HG03108 (cell line): ENCODE measurements around the gene VPS8.
"Not testable (repeated sequence)": the region's sequence is repeated elsewhere in the genome, so short reads cannot be mapped to it uniquely, and the experiment has no call there.

Source experiments
- ATAC-seq: cut with Tn5 transposase; IDR thresholded peaks from one replicate; pipeline ENCODE4 v1.9.1; 2021; ENCODE audit warnings: moderate library complexity; ENCODE audit not compliant: unreplicated experiment

Gene VPS8

DNA sequence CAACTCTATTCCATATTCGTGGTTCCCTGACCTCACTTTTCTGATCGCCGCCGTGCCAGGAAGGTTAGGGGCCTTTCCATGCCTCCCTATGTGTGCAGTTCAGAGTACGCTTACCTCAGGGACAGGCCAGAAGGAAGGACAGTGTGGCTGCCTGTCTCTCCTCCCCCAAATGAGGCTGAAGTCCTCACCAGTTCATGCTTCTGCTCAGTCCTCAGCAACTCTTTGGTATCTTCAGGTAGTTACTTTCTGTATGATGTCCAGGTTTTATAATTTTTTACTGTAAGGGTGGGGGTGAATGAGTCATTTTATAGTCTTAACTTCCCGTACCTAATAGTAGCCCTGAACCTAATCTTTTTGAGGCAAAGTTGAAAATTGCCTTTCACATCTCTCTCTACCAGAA, 98.7 kb downstream of the VPS8 start:
- no peak for ATAC-seq

DNA sequence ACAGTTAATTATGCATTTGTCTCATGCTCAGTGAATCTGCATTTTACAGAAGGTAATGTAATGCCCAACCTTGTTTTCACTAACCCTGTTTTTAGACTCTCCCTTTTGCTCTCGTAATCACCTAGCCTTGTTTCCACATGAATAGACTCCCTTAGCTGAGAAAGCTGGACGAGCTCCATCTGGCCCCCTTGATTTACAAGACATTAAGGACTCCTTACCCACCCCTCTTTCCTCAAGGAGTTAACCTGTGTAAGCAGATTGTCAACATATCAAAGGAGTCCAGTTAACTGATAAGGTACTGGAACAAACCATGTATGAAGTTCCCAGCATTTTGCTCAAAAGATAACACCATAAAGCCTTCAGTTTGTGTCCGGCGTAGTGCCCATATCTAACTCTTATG, 99.6 kb downstream of the VPS8 start:
- ATAC-seq: no peak

DNA sequence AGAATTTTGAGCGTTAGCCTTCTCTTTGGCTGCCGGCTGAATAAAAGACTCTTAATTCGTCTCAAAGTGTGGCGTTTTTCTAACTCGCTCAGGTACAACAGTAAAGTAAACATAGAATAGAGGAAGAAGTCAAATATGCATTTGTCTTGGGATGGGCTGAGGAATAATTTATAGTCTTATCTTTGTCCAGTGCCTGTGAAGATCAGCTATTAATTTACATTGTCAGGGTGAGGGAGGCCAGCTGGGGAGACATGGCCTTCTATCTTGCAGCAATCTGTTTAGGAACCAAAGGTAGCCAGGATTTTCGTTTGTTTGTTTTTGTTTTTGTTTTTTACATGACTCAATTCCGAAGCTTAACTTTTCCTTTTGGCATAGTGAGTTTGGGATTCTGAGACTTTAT, 100.2 kb downstream of the VPS8 start:
- ATAC-seq: no peak

DNA sequence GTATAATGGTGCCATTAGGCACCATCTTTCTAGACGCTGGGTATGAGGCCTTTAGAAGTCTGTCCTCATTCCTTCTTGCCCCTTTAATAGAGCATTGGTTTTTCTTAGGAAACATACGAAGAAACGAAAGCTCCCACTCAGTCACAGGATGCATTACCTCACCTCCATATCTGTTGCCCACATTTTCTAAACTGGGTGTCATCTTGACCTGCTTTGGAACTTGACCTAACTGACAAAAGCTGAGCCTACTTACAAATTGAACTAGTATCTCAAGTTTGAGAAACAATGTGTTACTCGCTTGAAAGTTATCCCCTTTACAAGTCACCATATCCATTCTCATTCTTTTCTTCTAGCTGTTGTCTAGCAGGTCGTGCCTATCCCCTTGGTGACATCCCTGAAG, 102.7 kb downstream of the VPS8 start:
- ATAC-seq: no peak

DNA sequence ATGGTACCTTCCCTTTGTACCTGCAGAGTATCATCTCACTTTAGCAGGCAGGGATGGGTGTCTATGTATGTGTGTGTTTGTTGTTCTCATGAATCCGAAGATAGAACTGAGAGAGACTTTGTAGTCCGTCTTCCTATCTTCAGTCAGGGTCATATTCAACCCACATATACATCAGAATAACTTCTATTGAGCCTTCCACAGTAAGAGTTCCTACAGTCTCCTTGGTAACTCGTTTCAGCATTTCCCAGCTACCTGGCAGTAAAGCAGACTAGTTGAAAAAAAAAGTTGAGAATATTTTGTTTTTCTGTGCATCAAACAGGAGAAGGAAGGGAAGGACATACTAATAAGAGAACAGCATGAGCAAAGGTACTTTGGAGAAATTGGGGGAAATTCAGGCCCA, 106.8 kb downstream of the VPS8 start:
- no peak for ATAC-seq

DNA sequence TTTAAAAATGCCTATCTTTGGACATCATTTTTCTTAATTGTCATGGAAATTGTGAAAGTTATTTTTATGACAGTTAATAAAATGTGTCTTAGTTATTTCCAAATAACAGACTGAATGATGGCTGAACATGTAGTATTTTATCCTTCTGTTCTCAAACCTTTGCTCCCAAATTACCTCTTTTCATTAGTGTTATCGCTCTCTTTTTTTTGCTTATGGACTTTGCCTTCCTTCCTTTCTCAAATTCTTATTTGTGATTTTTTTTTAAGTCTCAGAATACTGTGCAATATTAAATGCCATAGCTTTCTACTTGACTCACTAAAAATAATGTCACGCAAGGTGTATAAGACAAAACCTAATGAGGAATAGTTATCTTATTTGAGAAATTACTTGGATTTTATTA, 107.7 kb downstream of the VPS8 start:
- ATAC-seq: no peak

DNA sequence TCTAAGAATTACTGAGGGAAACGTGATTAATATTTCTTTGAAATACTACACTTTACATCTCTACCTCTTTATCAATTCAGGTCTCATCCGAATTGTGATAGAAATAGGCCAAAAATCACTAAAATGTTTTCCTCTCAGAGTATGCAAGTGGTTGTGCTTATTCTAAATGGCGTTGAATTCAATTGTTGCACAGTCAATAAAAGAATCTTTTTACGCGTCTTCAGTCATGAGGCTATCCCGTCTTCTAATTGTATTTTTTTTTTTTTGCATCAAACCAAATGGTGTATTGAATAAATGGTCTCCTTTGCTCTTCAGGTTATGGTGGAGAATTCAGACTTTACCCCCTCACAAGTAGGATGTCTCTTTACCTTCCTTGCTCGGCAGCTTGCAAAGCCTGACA, 112.6 kb downstream of the VPS8 start:
- ATAC-seq: no peak

DNA sequence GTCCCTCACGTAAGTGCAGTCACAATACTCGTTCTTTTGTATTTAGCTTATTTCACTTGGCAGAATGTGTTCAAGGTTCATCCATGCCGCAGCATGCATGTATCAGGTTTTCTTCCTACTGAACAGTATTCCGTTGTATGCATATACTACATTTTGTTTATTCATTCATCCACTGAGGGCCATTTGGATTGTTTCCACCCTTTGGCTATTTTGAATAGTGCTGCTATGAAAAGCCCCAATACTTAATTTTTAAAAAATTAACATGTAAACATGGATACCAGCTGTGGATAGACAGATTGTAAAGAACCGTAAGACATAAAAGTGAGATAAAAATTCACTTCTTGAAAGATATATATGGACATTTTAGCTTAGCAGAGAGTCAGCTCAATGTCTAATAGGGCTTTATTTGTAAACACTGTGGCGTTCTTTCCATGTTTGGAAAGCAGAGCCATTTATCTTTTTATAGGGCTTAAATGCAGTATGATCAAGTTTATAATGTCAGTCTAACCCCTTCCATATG, 115.9 kb downstream of the VPS8 start:
- no peak for ATAC-seq

DNA sequence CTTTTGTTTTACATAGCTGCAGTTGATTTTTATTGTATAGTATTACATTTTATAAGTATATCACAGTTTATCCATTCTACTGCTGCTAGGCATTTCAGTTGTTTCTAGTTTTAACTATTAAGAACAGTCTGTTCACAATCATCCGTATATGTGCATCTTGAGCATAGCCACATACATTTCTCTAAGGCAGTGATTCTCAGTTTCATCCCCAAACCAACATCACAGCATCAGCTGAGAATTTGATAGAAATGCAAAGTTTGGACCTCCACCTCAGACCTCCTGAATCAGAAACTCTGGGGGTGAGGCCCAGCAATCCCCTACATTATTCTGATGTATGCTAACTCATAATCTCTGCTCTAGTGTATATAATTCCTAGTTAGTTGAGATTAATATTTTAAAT, 120.8 kb downstream of the VPS8 start:
- ATAC-seq: no peak

DNA sequence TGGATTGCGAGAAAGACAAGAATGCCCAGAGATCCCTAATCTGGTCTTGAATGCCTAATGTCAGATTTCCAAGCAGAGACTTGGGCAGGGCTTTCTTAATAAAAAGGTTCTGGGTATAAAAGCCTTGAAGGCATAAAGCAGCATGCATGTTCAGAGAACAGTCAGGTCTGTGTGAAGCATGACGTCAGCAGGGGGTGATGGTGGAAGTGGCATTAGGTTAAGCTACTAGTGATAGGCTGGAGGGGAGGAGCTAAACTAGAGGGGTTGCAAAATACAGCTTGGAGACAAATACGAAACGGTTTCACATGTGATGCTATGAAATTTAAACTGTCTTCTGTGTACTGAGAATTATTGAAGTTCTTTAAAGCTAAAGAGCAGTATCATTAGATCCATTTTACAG, 125.6 kb downstream of the VPS8 start:
- ATAC-seq: no peak

DNA sequence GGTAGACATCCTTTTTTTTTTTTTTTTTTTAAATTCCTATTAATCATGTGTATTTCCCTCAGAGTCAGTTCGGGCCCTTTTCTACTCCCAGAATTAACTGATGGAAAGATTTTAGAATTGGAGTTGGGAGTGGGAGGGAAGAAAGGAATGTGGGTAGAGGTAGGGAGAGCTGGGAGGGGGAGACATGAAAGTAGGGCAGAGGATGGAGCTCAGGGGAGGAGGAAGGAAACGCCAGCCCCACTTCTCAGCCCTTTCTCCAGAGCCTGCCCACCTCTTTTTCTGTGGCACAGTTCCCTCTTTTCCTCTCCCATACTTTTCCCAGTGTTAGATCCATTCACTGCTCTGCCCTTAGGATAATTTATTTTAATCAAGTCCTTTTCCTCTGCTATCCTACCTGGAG, 129.4 kb downstream of the VPS8 start:
- no peak for ATAC-seq

DNA sequence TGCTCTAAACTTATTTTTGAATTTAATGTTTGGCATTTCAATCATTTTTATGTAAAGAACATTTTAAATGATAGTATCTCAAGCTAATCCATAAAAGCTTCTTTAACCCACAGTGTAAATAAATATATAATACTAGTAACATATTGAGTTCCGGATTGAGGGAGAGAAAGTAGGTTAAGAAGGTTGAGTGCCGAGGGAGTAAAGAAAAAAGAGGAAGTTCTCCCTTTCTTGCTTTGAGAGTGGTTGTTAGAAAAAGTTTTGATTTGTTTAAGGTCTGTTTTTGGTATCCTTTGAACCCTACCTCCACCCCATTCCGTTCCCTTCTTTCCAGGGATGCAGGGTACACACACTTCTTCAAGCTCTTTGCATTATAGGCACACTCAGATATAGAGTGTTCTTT, 130.8 kb downstream of the VPS8 start:
- no peak for ATAC-seq

DNA sequence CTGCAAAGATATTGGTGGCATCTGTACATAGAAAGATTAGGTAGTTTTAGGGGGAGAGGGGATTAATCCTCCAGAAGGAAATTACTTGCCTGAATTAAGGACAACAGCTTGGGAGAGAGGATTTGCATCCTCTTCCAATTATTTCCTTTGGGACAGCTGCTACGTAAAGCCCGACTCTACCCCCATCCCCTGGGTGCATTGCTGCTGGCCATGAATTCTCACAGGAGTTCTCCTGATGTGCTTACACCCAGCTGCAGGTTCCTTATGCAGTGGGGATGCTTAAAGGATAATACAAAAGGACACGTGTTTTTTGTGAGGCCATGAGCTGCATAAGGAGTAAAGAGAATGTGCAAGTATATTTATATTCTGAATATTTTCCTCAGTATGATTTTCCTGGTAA, 132.3 kb downstream of the VPS8 start:
- ATAC-seq: no peak

DNA sequence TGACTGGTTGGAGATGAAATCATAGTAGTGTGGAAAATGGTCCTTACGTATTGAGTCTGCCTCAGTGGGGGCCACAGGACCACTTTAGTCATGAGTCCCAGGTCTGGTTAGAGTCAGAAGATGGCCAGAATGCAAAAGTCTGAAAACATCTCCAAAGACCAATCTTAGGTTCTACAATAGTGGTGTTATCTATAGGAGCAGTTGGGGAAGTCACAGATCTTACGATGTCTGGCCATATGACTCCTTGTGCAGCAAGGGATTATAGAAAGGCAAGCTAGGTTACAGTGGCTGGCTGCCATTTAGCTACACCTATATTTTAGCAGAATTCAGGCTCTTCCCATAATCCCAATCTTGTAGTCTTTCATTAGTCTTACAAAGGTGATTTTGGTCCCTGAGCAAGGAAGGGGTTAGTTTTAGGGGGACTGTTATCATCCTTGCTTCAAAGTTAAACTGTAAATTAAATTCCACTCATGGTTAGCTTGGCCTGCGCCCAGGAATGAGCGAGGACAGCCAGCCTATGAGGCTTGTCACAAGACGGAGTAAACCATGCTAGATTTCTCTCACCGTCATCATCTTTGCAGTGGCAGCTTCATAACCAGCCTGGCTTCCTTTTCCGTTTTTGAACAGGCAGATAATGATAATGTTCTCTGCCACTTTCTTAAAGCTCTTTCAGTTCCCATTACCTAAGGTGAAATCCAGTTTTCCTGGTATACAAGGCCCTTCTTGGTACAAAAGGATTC, 134.1 kb downstream of the VPS8 start:
- ATAC-seq: no peak

DNA sequence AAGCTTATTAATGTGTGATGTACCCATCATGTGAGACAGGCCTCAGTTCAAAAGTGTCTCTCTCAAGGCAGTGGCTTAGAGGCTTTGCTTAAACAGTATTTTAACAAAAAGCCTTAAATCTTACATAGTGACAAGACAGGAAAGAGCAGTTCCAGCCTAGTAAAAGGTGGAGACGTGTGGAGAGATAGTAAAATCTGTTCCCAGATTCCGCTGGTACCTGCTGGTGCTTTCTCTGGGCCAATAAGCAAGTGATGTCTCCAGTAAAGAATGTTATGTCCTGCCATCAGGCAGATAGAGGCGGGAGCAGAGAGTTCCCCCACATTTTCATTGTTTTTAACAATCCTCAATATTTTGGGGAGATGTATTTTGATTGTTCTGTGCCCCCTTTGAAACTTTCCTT, 135.0 kb downstream of the VPS8 start:
- ATAC-seq: no peak

DNA sequence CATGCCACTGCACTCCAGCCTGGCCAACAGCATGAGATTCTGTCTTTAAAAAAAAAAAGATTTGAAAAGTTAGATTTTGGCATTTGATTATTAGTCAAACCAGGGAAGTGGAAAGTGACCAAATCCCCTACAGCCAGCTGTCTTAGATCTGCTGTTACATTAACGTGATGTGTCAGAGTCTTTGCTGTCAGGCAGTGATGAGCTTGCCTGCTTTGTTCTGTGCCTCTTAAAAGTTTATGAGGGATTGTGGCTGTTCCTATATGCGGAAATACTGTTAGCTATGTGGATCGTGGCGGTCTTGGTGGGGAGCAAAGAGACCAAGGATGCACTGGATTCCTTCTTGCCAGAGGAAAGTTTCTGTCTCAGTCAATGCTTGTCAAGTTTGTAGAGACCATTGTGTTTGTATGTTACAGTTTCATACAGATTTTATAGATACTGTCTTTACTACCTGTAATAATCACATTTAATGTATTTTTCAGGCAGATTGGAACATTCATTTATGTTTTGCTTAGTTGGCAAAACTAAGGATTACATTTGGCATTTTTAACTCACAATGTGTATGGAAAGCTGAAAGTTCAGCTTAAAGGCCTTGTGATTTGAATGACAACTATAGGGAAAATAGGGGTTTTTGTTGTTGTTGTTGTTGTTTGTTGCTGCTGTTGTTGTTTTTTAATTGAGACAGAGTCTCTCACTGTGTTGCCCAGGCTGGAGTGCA, 137.4 kb downstream of the VPS8 start:
- no peak for ATAC-seq

DNA sequence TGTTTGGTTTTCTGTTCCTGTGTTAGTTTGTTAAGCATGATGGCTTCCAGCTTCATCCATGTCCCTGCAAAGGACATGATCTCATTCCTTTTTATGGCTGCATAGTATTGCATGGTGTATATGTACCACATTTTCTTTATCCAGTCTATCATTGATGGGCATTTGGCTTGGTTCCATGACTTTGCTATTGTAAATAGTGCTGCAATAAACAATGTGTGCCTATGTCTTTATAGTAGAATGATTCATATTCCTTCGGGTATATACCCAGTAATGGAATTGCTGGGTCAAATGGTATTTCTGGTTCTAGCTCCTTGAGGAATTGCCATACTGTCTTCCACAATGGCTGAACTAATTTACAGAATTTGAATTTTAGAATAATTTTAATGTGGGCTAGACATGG, 138.8 kb downstream of the VPS8 start:
- not testable (repeated sequence) for ATAC-seq

DNA sequence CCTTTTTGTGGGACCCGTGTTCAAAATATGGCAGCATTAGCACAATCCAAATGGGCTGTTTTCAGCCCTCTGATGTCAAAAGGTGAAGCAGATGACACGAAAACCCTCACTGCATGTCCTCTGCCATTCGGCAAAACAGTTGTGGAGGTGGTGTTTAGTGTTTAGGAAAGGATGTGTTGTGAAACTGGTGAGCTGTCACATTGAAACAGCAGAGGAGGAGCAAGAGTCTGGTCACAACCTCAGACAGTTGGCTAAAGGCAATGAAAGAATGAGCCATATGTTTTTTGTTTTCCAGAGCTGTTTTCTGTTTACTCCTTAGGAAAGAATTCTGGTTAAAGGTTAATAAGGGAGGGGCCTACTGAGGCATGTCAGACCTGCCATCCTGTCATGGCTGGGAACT, 140.7 kb downstream of the VPS8 start:
- no peak for ATAC-seq

DNA sequence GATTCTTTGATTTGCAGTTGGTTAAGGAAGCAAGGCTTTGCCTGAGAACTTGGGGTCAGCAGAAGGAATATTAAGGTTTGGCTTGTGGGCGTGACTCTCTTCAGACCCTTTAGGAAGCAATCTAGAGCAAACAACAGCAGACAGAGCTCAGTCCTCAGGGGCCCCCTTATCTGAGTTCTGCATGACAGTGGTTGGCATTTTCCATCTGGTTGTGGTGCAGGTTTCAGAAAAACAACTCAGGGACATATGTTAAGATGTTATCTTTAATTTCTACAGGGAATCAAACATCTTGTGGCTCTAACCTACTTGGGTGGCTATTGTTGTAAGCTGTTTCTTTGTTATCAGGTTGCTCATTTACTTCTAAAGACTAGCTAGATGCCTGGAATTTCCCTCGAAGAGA, 141.4 kb downstream of the VPS8 start:
- ATAC-seq: no peak

DNA sequence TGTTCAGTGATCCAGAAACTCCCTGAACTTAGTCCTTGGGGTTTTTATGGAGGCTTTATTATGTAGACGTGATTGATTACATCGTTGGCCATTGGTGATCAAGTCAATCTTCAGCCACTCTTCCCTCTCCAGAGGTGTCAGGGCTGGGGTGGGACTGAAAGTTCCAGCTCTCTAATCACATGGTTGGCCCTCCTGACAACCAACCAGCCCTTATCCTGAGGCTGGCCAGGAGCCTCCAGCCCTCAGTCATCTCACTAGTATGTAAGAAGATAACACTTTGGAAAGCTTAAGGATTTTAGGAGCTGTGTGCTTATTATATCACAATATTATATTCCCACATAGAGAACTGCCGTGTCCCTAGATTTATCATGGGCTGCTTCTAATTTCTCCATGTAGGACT, 142.3 kb downstream of the VPS8 start:
- no peak for ATAC-seq

DNA sequence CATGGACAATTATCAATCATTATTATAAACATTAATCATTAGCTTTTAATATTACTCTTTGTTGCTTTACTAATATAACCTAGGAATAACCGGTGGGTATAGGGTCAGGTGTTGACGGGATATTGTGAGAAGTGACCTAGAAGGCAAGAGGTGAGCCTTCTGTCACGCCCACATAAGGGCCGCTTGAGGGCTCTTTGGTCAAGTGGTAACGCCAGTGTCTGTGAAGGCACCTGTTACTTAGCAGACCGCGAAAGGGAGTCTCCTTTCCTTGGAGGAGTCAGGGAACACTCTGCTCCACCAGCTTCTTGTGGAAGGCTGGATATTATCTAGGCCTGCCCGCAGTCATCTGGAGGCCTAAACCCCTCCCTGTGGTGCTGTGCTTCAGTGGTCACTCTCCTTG, 142.9 kb downstream of the VPS8 start:
- not testable (repeated sequence) for ATAC-seq

DNA sequence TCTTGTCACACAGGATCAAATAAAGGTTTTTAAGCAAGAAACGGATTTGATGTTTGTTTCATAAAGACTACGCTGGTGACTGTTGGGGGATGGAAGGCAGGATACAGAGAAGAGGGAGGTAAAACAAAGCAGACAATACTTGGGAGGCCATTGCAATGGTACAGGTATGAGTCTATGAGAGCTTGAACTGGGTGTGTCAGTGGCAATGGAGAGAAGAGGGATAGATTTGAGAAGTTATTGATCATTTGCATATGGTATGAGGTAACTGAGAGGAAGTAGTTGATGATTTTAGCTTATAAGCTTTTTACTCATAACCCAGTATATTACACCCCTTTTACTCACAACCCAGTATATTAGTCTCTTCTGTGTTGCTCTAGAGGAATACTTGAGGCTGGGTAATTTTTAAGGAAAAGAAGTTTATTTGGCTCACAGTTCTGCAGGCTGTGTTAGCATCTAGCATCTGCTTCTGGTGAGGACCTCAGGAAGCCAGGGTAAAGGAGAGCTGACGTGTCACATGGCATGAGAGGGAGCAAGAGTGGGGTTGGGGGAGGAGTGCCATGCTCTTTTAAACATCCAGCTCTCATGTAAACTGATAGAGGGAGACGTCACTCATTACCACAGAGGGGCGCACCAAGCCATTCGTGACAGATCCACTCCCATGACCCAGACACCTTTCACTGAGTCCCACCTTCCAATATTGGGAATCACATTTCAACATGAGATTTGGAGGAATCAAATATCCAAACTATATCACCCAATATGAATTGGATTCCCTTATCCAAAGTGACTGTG, 153.9 kb downstream of the VPS8 start:
- ATAC-seq: no peak
